SK-N-SH treated with all-trans-retinoic acid at 6 μM for 48 hours (cell line): ENCODE data around the gene COX19.

Experiments
- ATAC-seq: fragments of 200-7000 bp; cut with Tn5 transposase; 3 replicates; pipeline ENCODE4 v1.9.1; 2020; ENCODE audit warnings: mild to moderate bottlenecking, moderate library complexity
- ARNTL ChIP-seq: fragments of 450-650 bp; formaldehyde crosslinking; IDR thresholded peaks from 2 replicates; pipeline ENCODE4 v1.5.0; 2020; ENCODE audit warnings: low read depth, mild to moderate bottlenecking, moderate library complexity, borderline replicate concordance
- BACH2 ChIP-seq: fragments of 250-450 bp; sonication (Bioruptor Pico); IDR thresholded peaks from 2 replicates; pipeline ENCODE4 v1.9.0; 2021; ENCODE audit warnings: mild to moderate bottlenecking, borderline replicate concordance
- CREB5 ChIP-seq: fragments of 250-450 bp; sonication (Bioruptor Pico); IDR thresholded peaks from 2 replicates; pipeline ENCODE4 v1.5.1; 2020; ENCODE audit warnings: low read depth, mild to moderate bottlenecking, moderate library complexity
- CSDC2 ChIP-seq: fragments of 250-450 bp; sonication (Bioruptor Pico); IDR thresholded peaks from 2 replicates; pipeline ENCODE4 v1.5.0; 2020; ENCODE audit warnings: mild to moderate bottlenecking, moderate library complexity
- CSRNP3 ChIP-seq: fragments of 250-450 bp; sonication (Bioruptor Pico); IDR thresholded peaks from 2 replicates; pipeline ENCODE4 v1.5.1; 2021; ENCODE audit warnings: mild to moderate bottlenecking, moderate library complexity
- ESRRG ChIP-seq: fragments of 250-450 bp; sonication (Bioruptor Pico); IDR thresholded peaks from 2 replicates; pipeline ENCODE4 v1.6.1; 2021; ENCODE audit warnings: mild to moderate bottlenecking
- GLIS3 ChIP-seq: fragments of 250-450 bp; sonication (Bioruptor Pico); IDR thresholded peaks from 2 replicates; pipeline ENCODE4 v1.5.0; 2020; ENCODE audit warnings: mild to moderate bottlenecking, moderate library complexity
- ISL1 ChIP-seq: fragments of 250-450 bp; sonication (Bioruptor Pico); IDR thresholded peaks from 2 replicates; pipeline ENCODE4 v2.1.2; 2022; ENCODE audit warnings: mild to moderate bottlenecking, moderate library complexity
- OSR1 ChIP-seq: fragments of 250-450 bp; sonication (Bioruptor Pico); IDR thresholded peaks from 2 replicates; pipeline ENCODE4 v1.8.0; 2022; ENCODE audit warnings: moderate library complexity, mild to moderate bottlenecking, inconsistent platforms
- PATZ1 ChIP-seq: fragments of 250-450 bp; sonication (Bioruptor Pico); IDR thresholded peaks from 2 replicates; pipeline ENCODE4 v1.8.0; 2020; ENCODE audit warnings: mild to moderate bottlenecking, moderate library complexity, borderline replicate concordance
- POU6F1 ChIP-seq: fragments of 250-450 bp; sonication (Bioruptor Pico); IDR thresholded peaks from 2 replicates; pipeline ENCODE4 v1.8.0; 2021; ENCODE audit warnings: low read depth, mild to moderate bottlenecking, moderate library complexity, borderline replicate concordance
- PPARA ChIP-seq: fragments of 250-450 bp; sonication (Bioruptor Pico); IDR thresholded peaks from 2 replicates; pipeline ENCODE4 v1.5.0; 2020; ENCODE audit warnings: mild to moderate bottlenecking, borderline replicate concordance
- RARB ChIP-seq: fragments of 250-450 bp; sonication (Bioruptor Pico); IDR thresholded peaks from 2 replicates; pipeline ENCODE4 v1.8.0; 2021; ENCODE audit warnings: mild to moderate bottlenecking, moderate library complexity
- SNAI2 ChIP-seq: fragments of 250-450 bp; sonication (Bioruptor Pico); IDR thresholded peaks from 2 replicates; pipeline ENCODE4 v1.5.0; 2020; ENCODE audit warnings: mild to moderate bottlenecking, moderate library complexity
- TOX ChIP-seq: fragments of 250-450 bp; sonication (Bioruptor Pico); IDR thresholded peaks from 2 replicates; pipeline ENCODE4 v1.8.0; 2021; ENCODE audit warnings: mild to moderate bottlenecking, moderate library complexity, borderline replicate concordance
- ZC3H10 ChIP-seq: fragments of 250-450 bp; sonication (Bioruptor Pico); IDR thresholded peaks from 2 replicates; pipeline ENCODE4 v1.5.1; 2021; ENCODE audit warnings: mild to moderate bottlenecking, moderate library complexity
- ZFP30 ChIP-seq: fragments of 450-650 bp; formaldehyde crosslinking; IDR thresholded peaks from 2 replicates; pipeline ENCODE4 v1.5.0; 2022; ENCODE audit warnings: mild to moderate bottlenecking, moderate library complexity
- ZNF70 ChIP-seq: fragments of 450-650 bp; formaldehyde crosslinking; IDR thresholded peaks from 2 replicates; pipeline ENCODE4 v1.5.0; 2020; ENCODE audit warnings: mild to moderate bottlenecking, moderate library complexity
- ZNF8 ChIP-seq: fragments of 450-650 bp; formaldehyde crosslinking; IDR thresholded peaks from 2 replicates; pipeline ENCODE4 v1.5.0; 2020; ENCODE audit warnings: mild to moderate bottlenecking, moderate library complexity

The COX19 gene

GRCh38 chr7:1019255-1019785 is 44.0 kb upstream of the COX19 start:
- no peak for TF ChIP-seq POU6F1 (CRISPR knock-in tag)
- TF ChIP-seq SNAI2 = no peak
- ATAC-seq = no peak

GRCh38 chr7:1018334-1018695 is 43.0 kb upstream of the COX19 start:
- TF ChIP-seq CREB5 (no peak), SNAI2 (no peak)
- TF ChIP-seq, all 23 proteins: peak for 0
- no peak for ATAC-seq

- TF ChIP-seq PATZ1 (CRISPR knock-in tag) (no peak), ESRRG (CRISPR knock-in tag) (no peak), GLIS3 (CRISPR knock-in tag) (no peak), ISL1 (CRISPR knock-in tag) (no peak), CSRNP3 (no peak), ZNF8 (CRISPR knock-in tag) (no peak), TOX (CRISPR knock-in tag) (no peak), CREB5 (no peak), SNAI2 (no peak), ZFP30 (CRISPR knock-in tag) (no peak), PPARA (CRISPR knock-in tag) (no peak), POU6F1 (CRISPR knock-in tag) (no peak)
- TF ChIP-seq, all 23 proteins: peak for 0
- no peak for ATAC-seq
Measured at GRCh38 chr7:1017586-1018333, 42.4 kb upstream of the COX19 start.

GRCh38 chr7:1016577-1017531 is 41.5 kb upstream of the COX19 start:
- TF ChIP-seq ESRRG (CRISPR knock-in tag) (no peak), ZC3H10 (CRISPR knock-in tag) (no peak), ISL1 (CRISPR knock-in tag) (no peak), ZNF8 (CRISPR knock-in tag) (no peak), GLIS3 (CRISPR knock-in tag) (no peak), PATZ1 (CRISPR knock-in tag) (no peak), ZNF70 (CRISPR knock-in tag) (no peak), ARNTL (no peak), BACH2 (CRISPR knock-in tag) (no peak), RARB (CRISPR knock-in tag) (no peak), OSR1 (CRISPR knock-in tag) (no peak), ZFP30 (CRISPR knock-in tag) (no peak), CSDC2 (CRISPR knock-in tag) (no peak), CREB5 (no peak)
- no peak for ATAC-seq
